Right lobe of liver (tissue), 6 donors: ENCODE measurements around the gene USP47. TPM values are rescaled to one million over a fixed set of nuclear protein-coding genes. Genes with fewer than 3 reads are reported as not detected.

Experiments
- ATAC-seq, 4 donors: fragments of 200-7000 bp; cut with Tn5 transposase; one replicate each; pipeline ENCODE4 v1.9.1; 2020; ENCODE audit warnings: mild to moderate bottlenecking in 4 of 4, moderate library complexity in 4 of 4
- DNase-seq, 3 donors: peaks; one replicate each; pipeline ENCODE4 v3.0.0-alpha.2; 2020
- H3K27ac ChIP-seq, 3 donors: fragments of 200-600 bp; one replicate each; pipeline ENCODE4 v1.8.0; 2022
- H3K27me3 ChIP-seq, 2 donors: fragments of 200-600 bp; one replicate each; pipeline ENCODE4 v1.8.0; 2022
- H3K36me3 ChIP-seq, 4 donors: fragments of 200-600 bp; sonication (generic) in 1 of 4; one replicate each; pipeline versions ENCODE4 v1.5.1 to v1.8.0; 2017 to 2022; ENCODE audit warnings: control low read depth in 1 of 4
- H3K4me1 ChIP-seq, 4 donors: fragments of 200-600 bp; sonication (generic) in 1 of 4; one replicate each; pipeline versions ENCODE4 v1.5.1 to v1.8.0; 2017 to 2022; ENCODE audit warnings: control low read depth in 1 of 4
- H3K4me3 ChIP-seq, 3 donors: fragments of 200-600 bp; one replicate each; pipeline ENCODE4 v1.8.0; 2022
- H3K9me3 ChIP-seq, 4 donors: fragments of 200-600 bp; sonication (generic) in 1 of 4; one replicate each; pipeline versions ENCODE4 v1.5.1 to v1.8.0; 2017 to 2022; ENCODE audit warnings: control low read depth in 1 of 4
- POLR2A ChIP-seq: fragments of 450-650 bp; IDR thresholded peaks from one replicate; pipeline ENCODE4 v1.6.1; 2017; ENCODE audit warnings: antibody characterized with exemption, mild to moderate bottlenecking
- WGBS: methylation state at CpG from one replicate; pipeline ENCODE4 v1.1.6; 2018; ENCODE audit warnings: low coverage, low lambda C conversion rate; ENCODE audit not compliant: insufficient coverage; ENCODE audit errors: missing lambda C conversion rate; 5-methylcytosine and 5-hydroxymethylcytosine counted together
- intact Hi-C, 2 donors: fragments of 100-400 bp; cut with DNase I; formaldehyde crosslinking; loops; one replicate each; pipeline versions ENCODE4 v1.11.2 to v1.14.1; 2022
- total RNA-seq, 6 experiments: library from RNA; depleted of rRNA in 2 of 6; stranded (reverse); fragments of >200 nt in 2 of 6; fragmentation: NEBNext Ultra II Directional in 3 of 6; extraction: Animal tissue kit (Norgen Biotek cat#: 25700) in 3 of 6; gene quantifications; one replicate each; pipeline versions ENCODE4 v1.1.0 to v1.2.4, GENCODE V29; 2016 to 2023
- TF ChIP-seq, protein P1 (sequence below), 4 donors: fragments of 200-600 bp in 3 of 4; fragments of 450-650 bp in 1 of 4; IDR thresholded peaks; one replicate each; pipeline versions ENCODE4 v1.5.1 to v1.8.0; 2016 to 2022; ENCODE audit warnings: antibody characterized with exemption in 4 of 4, mild to moderate bottlenecking in 2 of 4
- donor health status: DM: no; HTN: yes; CAD: no.
- donor health status: DM: no; HTN: no; CAD: no.
- donor health status: DM: no; HTN: no; CAD: no.
- donor health status: DM: no; HTN: yes; CAD: no.
- donor health status: DM: no; HTN: yes; CAD: no.

Gene USP47
- total RNA-seq, 6 experiments from 2014 or later = 25.2 to 38.1 (median 29.6) TPM

DNA sequence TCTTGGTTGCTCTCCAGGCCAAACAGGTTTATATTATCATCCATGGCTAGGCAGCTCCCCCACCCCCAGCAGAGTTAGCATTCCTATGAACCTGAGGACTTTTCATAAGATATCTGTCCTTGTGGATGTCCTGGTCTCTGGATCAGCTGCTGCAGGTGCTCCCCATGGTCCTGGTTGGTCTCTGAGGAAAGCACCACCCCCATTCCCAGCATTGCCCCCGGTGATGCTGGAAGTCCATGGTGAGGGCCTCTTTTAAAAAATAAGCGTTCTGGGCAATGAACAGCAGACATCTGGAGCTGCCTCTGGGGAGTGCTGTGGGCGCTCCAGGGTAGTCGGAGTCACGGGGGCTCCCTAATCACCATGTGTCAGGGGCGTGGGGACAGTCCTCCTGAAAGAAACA, 140.1 kb downstream of the USP47 start:
- H3K4me1 ChIP-seq = peaks cover 0 to 12% (median 4%) of the 10 kb centered on the region in 4 donors
- ATAC-seq (no peak), DNase-seq (no peak)
- H3K27me3 ChIP-seq = no peaks in the 10 kb centered on the region
- no CpG with 5 or more reads among the region's 6 CpGs for WGBS
- H3K9me3 ChIP-seq = no peaks in the 10 kb centered on the region
- intact Hi-C loops = no loop called here
- TF ChIP-seq, protein P1, sequence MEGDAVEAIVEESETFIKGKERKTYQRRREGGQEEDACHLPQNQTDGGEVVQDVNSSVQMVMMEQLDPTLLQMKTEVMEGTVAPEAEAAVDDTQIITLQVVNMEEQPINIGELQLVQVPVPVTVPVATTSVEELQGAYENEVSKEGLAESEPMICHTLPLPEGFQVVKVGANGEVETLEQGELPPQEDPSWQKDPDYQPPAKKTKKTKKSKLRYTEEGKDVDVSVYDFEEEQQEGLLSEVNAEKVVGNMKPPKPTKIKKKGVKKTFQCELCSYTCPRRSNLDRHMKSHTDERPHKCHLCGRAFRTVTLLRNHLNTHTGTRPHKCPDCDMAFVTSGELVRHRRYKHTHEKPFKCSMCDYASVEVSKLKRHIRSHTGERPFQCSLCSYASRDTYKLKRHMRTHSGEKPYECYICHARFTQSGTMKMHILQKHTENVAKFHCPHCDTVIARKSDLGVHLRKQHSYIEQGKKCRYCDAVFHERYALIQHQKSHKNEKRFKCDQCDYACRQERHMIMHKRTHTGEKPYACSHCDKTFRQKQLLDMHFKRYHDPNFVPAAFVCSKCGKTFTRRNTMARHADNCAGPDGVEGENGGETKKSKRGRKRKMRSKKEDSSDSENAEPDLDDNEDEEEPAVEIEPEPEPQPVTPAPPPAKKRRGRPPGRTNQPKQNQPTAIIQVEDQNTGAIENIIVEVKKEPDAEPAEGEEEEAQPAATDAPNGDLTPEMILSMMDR (IDR thresholded peaks at IDR 0.05) = no peak
- no peak for TF ChIP-seq POLR2A
- H3K27ac ChIP-seq = no peak overlapping the region
- no peaks in the 10 kb centered on the region for H3K36me3 ChIP-seq
- no peak overlapping the region for H3K4me3 ChIP-seq

- Histone ChIP-seq H3K4me3 (no peak overlapping the region), H3K27me3 (no peaks in the 10 kb centered on the region), H3K4me1 (peaks cover 0 to 5% (median under 1%) of the 10 kb centered on the region in 4 donors), H3K36me3 (no peaks in the 10 kb centered on the region), H3K9me3 (no peaks in the 10 kb centered on the region), H3K27ac (no peak overlapping the region)
- 77% methylated on average over 6 of the region's 10 CpGs for WGBS
- intact Hi-C loops = no loop called here
- TF ChIP-seq, protein P1 (IDR thresholded peaks at IDR 0.05) = no peak
- TF ChIP-seq POLR2A = no peak
- no peak for DNase-seq
- no peak for ATAC-seq
These were observed 140.7 kb downstream of the USP47 start for GRCh38 chr11:11982461-11982860.

DNA sequence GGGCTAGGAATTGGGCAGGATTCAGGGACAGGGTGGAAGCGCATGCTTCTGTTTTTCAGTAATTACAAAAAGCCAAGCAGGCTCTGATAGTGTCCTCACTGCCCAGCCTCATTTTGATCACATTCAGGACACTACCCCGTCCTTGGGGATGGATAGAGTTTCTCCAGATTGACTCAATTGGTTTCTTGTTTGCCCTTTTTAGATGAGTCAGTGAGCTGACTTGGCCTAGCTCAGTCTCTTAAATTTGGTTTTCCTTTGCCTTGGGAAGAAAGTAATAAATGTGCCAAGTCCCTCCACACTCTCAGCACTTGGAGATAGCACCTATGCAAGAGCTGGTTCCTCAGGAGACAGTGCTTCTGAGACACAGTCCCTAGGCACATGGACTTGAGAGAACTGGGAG, 141.2 kb downstream of the USP47 start:
- H3K4me3 ChIP-seq = no peak overlapping the region
- TF ChIP-seq, protein P1 (IDR thresholded peaks at IDR 0.05) = no peak
- TF ChIP-seq POLR2A = no peak
- peaks cover 0 to 4% (median 0%) of the 10 kb centered on the region in 4 donors for H3K4me1 ChIP-seq
- no peaks in the 10 kb centered on the region for H3K9me3 ChIP-seq
- intact Hi-C loops = no loop called here
- no peak overlapping the region for H3K27ac ChIP-seq
- H3K27me3 ChIP-seq = no peaks in the 10 kb centered on the region
- DNase-seq (no peak), ATAC-seq (no peak)
- no peaks in the 10 kb centered on the region for H3K36me3 ChIP-seq
- 100% methylated on average over 2 of the region's 2 CpGs for WGBS

DNA sequence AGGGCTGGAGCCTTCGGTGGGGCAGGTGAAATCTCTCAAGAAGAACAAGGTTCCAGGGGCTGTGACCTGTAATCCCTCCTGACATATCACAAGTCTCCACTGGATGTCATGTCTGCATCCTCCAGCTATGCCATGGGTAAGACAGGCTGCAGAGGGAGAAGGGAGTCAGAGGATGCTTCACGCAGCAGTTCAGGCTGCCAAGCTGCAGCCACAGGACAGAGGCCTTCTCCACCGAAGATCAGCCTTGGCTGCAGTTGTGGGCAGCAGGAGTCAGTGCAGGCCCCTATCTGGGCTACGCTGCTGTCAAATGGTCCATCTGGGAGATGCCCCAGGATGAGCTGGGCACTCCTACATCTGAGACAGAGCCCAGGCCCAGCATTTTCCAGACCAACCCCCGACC, 141.7 kb downstream of the USP47 start:
- intact Hi-C loops = no loop called here
- 67% methylated on average over 3 of the region's 5 CpGs for WGBS
- TF ChIP-seq, protein P1 (IDR thresholded peaks at IDR 0.05) = no peak
- no peak for TF ChIP-seq POLR2A
- no peaks in the 10 kb centered on the region for H3K36me3 ChIP-seq
- no peaks in the 10 kb centered on the region for H3K27me3 ChIP-seq
- no peak overlapping the region for H3K4me3 ChIP-seq
- DNase-seq = peak in 1 of 3 donors; percentile 31
- no peaks in the 10 kb centered on the region for H3K9me3 ChIP-seq
- ATAC-seq = no peak
- peaks cover 0 to 4% (median 0%) of the 10 kb centered on the region in 4 donors for H3K4me1 ChIP-seq
- H3K27ac ChIP-seq = no peak overlapping the region

DNA sequence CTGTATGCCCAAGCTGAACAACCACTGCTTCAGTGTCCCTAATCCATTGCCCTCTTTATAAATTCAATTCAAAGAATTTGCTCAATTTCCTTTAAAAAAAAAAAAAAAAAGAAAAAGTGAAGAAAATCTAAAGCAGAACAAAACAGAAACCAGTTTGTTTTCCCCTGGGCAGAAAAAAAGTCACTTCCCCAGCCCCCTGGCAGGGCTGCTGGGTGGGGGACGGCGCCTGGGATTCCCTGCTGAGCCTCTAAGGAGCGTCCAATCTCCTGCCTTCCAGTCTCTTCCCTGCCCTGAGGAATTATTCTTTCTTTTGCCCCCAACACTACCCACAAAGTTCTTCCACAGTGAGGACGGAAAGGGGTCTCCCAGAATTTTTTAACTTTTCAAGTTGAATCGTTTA, 142.8 kb downstream of the USP47 start:
- intact Hi-C loops = no loop called here
- WGBS = 57% methylated on average over 5 of the region's 5 CpGs
- no peak for ATAC-seq
- H3K4me1 ChIP-seq = no peaks in the 10 kb centered on the region
- H3K27me3 ChIP-seq = no peaks in the 10 kb centered on the region
- no peak overlapping the region for H3K27ac ChIP-seq
- DNase-seq = no peak
- H3K9me3 ChIP-seq = no peaks in the 10 kb centered on the region
- no peak overlapping the region for H3K4me3 ChIP-seq
- TF ChIP-seq, protein P1 (IDR thresholded peaks at IDR 0.05) = no peak
- no peak for TF ChIP-seq POLR2A
- H3K36me3 ChIP-seq = no peaks in the 10 kb centered on the region
